Keratinocyte (primary cell): ENCODE results near the gene SLC4A1AP.

Source experiments
- CTCF ChIP-seq, 3 experiments: IDR thresholded peaks in 1 of 3; conservative IDR thresholded peaks in 1 of 3; optimal IDR thresholded peaks in 1 of 3; 2 replicates in 2 of 3; 3 replicates in 1 of 3; pipeline versions ENCODE3 to v1.5.1; 2011; ENCODE audit warnings: low read length in 3 of 3, mild to moderate bottlenecking in 3 of 3, moderate library complexity in 2 of 3, control low read depth in 1 of 3, inconsistent platforms in 1 of 3; ENCODE audit not compliant: insufficient read depth in 2 of 3; ENCODE audit errors: extremely low read depth in 1 of 3
- EZH2 ChIP-seq: IDR thresholded peaks from one replicate; pipeline ENCODE4 v1.6.1; 2012; ENCODE audit warnings: inconsistent platforms, mild to moderate bottlenecking, low read length, moderate library complexity

- TF ChIP-seq CTCF (optimal IDR thresholded peaks at IDR 0.05 in 1 of 3, IDR thresholded peaks at IDR 0.05 in 1 of 3, conservative IDR thresholded peaks at IDR 0.05 in 1 of 3; ENCODE audit: extremely low read depth in 1 of 3, insufficient read depth in 2 of 3, low read length in 3 of 3) (no peak), EZH2 (no peak)
These were observed 57.6 kb downstream of the SLC4A1AP start for GRCh38 chr2:27721335-27721734.
